HCT116 (cell line): ENCODE measurements around the gene FER. TPM values are rescaled to one million over a fixed set of nuclear protein-coding genes. Genes with fewer than 3 reads are reported as not detected.

Source experiments
- ATAC-seq: fragments of 200-7000 bp; cut with Tn5 transposase; 2 replicates; pipeline ENCODE4 v1.9.1; 2020; ENCODE audit warnings: mild to moderate bottlenecking, moderate library complexity
- BruUV-seq: library from RNA; stranded (reverse); fragments of 400-500 nt; replicated peaks from 2 replicates; lab custom pipeline; 2021; lab: Mats Ljungman, UMichigan
- CTCF ChIA-PET: fragments of 300-600 bp; sonication (Branson Sonifier 250); formaldehyde crosslinking; loops from one replicate; lab custom pipeline; 2021; ENCODE audit warnings: antibody characterized with exemption; lab: Charles Lee
- POLR2A ChIA-PET: fragments of 300-600, 350-600 bp; sonication (Branson Sonifier 250); formaldehyde crosslinking; loops from one replicate; lab custom pipeline; 2021; ENCODE audit warnings: antibody characterized with exemption; lab: Charles Lee
- RAD21 ChIA-PET, 2 experiments: fragments of 300-600 bp; sonication (Branson Sonifier 250); formaldehyde crosslinking; loops; one replicate each; lab custom pipeline; 2023; ENCODE audit warnings: low total read pairs in 2 of 2; ENCODE audit not compliant: uncharacterized antibody in 2 of 2, unreplicated experiment in 2 of 2, low non-redundant PET in 1 of 2; lab: Charles Lee
- DNase-seq: peaks from one replicate; pipeline ENCODE4 v3.0.0-alpha.2; 2010; ENCODE audit warnings: low read depth, low spot score
- H2AFZ ChIP-seq: fragments of 200-600 bp; shearing (Covaris generic), sonication (generic); 2 replicates; pipeline ENCODE4 v1.6.1; 2017; ENCODE audit warnings: low read depth, mixed run types, mixed read lengths, antibody characterized with exemption, low read length; ENCODE audit not compliant: poor library complexity, severe bottlenecking
- H3K27ac ChIP-seq: 2 replicates; pipeline ENCODE4 v1.5.1; 2012; ENCODE audit warnings: low read depth, low read length
- H3K27me3 ChIP-seq: fragments of 200-600 bp; sonication (generic); 2 replicates; pipeline ENCODE4 v1.6.1; 2016; ENCODE audit warnings: mixed run types, low read length, mixed read lengths; ENCODE audit not compliant: insufficient read depth
- H3K36me3 ChIP-seq, 2 experiments: fragments of 200-500 bp in 1 of 2; fragments of 200-600 bp in 1 of 2; sonication (Bioruptor generic) in 1 of 2; sonication (generic) in 1 of 2; 2 replicates each; pipeline versions ENCODE4 v1.5.1 to v1.6.1; 2014 to 2016; ENCODE audit warnings: low read length in 2 of 2, inconsistent platforms in 1 of 2, mixed read lengths in 1 of 2, mixed run types in 1 of 2; ENCODE audit not compliant: insufficient read depth in 2 of 2, control insufficient read depth in 1 of 2
- H3K4me1 ChIP-seq, 2 experiments: fragments of 200-600 bp in 1 of 2; sonication (generic) in 1 of 2; 2 replicates each; pipeline versions ENCODE4 v1.5.1 to v1.6.1; 2012 to 2017; ENCODE audit warnings: low read length in 2 of 2, inconsistent platforms in 1 of 2, mild to moderate bottlenecking in 1 of 2, mixed read lengths in 1 of 2, mixed run types in 1 of 2, moderate library complexity in 1 of 2; ENCODE audit not compliant: insufficient read depth in 2 of 2, control insufficient read depth in 1 of 2
- H3K4me2 ChIP-seq: fragments of 200-600 bp; sonication (generic); 2 replicates; pipeline ENCODE4 v1.6.1; 2017; ENCODE audit warnings: mixed run types, low read length, mixed read lengths
- H3K4me3 ChIP-seq, 2 experiments: fragments of 200-600 bp in 1 of 2; sonication (generic) in 1 of 2; replicated peaks in 1 of 2; 2 replicates each; pipeline ENCODE4 v1.5.1; 2011 to 2016; ENCODE audit warnings: low read length in 2 of 2, control low read depth in 1 of 2, low read depth in 1 of 2, mild to moderate bottlenecking in 1 of 2, mixed read lengths in 1 of 2, mixed run types in 1 of 2
- H3K79me2 ChIP-seq: fragments of 200-600 bp; sonication (generic); 2 replicates; pipeline ENCODE4 v1.6.1; 2017; ENCODE audit warnings: mild to moderate bottlenecking, mixed run types, low read length, moderate library complexity, mixed read lengths; ENCODE audit not compliant: insufficient read depth
- H3K9ac ChIP-seq: fragments of 200-600 bp; sonication (generic); 2 replicates; pipeline ENCODE4 v1.6.1; 2016; ENCODE audit warnings: low read length, mixed read lengths
- H3K9me2 ChIP-seq: fragments of 200-600 bp; sonication (generic), shearing (Covaris generic); 2 replicates; pipeline ENCODE4 v1.6.1; 2017; ENCODE audit warnings: mixed run types, mild to moderate bottlenecking, moderate library complexity; ENCODE audit not compliant: insufficient read depth
- H3K9me3 ChIP-seq, 2 experiments: fragments of 200-500 bp in 1 of 2; fragments of 200-600 bp in 1 of 2; sonication (Bioruptor generic) in 1 of 2; sonication (generic) in 1 of 2; 2 replicates each; pipeline ENCODE4 v1.6.1; 2014 to 2017; ENCODE audit warnings: low read length in 2 of 2, mixed read lengths in 2 of 2, inconsistent platforms in 1 of 2, low read depth in 1 of 2, mild to moderate bottlenecking in 1 of 2, mixed run types in 1 of 2, moderate library complexity in 1 of 2; ENCODE audit not compliant: control insufficient read depth in 1 of 2, insufficient read depth in 1 of 2
- H4K20me1 ChIP-seq: fragments of 200-600 bp; sonication (generic), shearing (Covaris generic); 2 replicates; pipeline ENCODE4 v1.6.1; 2017; ENCODE audit warnings: mixed run types, mild to moderate bottlenecking, moderate library complexity; ENCODE audit not compliant: insufficient read depth
- CBX3 ChIP-seq: IDR thresholded peaks from 2 replicates; pipeline ENCODE4 v1.6.1; 2012; ENCODE audit warnings: low read depth
- CEBPB ChIP-seq: IDR thresholded peaks from 2 replicates; pipeline ENCODE4 v1.6.1; 2012; ENCODE audit warnings: low read depth
- CTCF ChIP-seq, 3 experiments: fragments of 200-600 bp in 1 of 3; sonication (generic) in 1 of 3; IDR thresholded peaks in 2 of 3; conservative IDR thresholded peaks in 1 of 3; 2 replicates each; pipeline ENCODE4 v1.5.1; 2012 to 2017; ENCODE audit warnings: low read depth in 2 of 3, low read length in 2 of 3, antibody characterized with exemption in 1 of 3, borderline replicate concordance in 1 of 3, control low read depth in 1 of 3, mild to moderate bottlenecking in 1 of 3, mixed read lengths in 1 of 3, mixed run types in 1 of 3, moderate library complexity in 1 of 3; ENCODE audit not compliant: insufficient read depth in 1 of 3
- EZH2phosphoT487 ChIP-seq: fragments of 200-600 bp; IDR thresholded peaks from 2 replicates; pipeline ENCODE4 v1.6.1; 2018; ENCODE audit warnings: antibody characterized with exemption, borderline replicate concordance
- FOSL1 ChIP-seq: IDR thresholded peaks from 2 replicates; pipeline ENCODE4 v1.6.1; 2012; ENCODE audit warnings: low read depth
- MAX ChIP-seq: IDR thresholded peaks from 2 replicates; pipeline ENCODE4 v1.6.1; 2012
- RAD21 ChIP-seq: IDR thresholded peaks from 2 replicates; pipeline ENCODE4 v1.6.1; 2012; ENCODE audit warnings: low read depth, mild to moderate bottlenecking
- SRF ChIP-seq: IDR thresholded peaks from 2 replicates; pipeline ENCODE4 v1.6.1; 2012; ENCODE audit warnings: low read depth
- ZFX ChIP-seq: fragments of 450-650 bp; IDR thresholded peaks from 2 replicates; pipeline ENCODE4 v1.6.1; 2017
- intact Hi-C: fragments of 100-400 bp; cut with micrococcal nuclease; formaldehyde crosslinking; loops from 2 replicates; pipeline ENCODE4 v1.10.0; 2022
- total RNA-seq: library from RNA; stranded (reverse); gene quantifications from one replicate; pipeline ENCODE4 v1.2.1, GENCODE V29; 2021; ENCODE audit not compliant: unreplicated experiment

The FER gene
- total RNA-seq, 1 experiment from 2014 or later = 32.0 TPM

DNA sequence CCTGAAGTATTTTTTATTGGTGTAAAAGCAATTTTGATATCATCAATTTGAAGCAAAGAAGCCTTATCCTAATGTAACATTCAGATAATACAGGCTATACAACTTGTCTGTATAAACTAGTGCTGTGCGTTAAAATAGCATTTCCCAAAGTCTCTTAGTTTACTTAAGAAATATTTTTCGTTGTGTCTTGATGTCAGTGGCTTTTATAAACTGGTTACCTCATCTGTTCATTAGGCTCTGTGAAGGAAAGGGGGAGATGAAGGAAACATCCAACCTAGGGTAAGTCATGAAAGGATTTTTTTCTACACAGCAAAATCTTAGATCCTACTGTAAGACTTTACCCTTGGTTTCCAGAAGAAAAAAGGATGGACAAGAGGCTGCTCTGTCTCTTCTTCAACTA is 389.2 kb downstream of the FER start:
- H4K20me1 ChIP-seq = no peaks in the 10 kb centered on the region
- no peak for DNase-seq

More for the DNA sequence above, 389.2 kb downstream of the FER start:
- H3K27me3 ChIP-seq = no peaks in the 10 kb centered on the region
- H3K79me2 ChIP-seq = no peaks in the 10 kb centered on the region
- H3K4me3 ChIP-seq = no peak overlapping the region
- ATAC-seq = no peak
- intact Hi-C loops = no loop called here
- no peaks in the 10 kb centered on the region for H3K4me1 ChIP-seq
- no peak overlapping the region for H2AFZ ChIP-seq
- H3K9me3 ChIP-seq = no peaks in the 10 kb centered on the region
- no TSS peak for BruUV-seq
- H3K9me2 ChIP-seq = no peaks in the 10 kb centered on the region
- RAD21 ChIA-PET = no interaction called here
- H3K27ac ChIP-seq = no peak overlapping the region
- H3K36me3 ChIP-seq = no peaks in the 10 kb centered on the region
- TF ChIP-seq CBX3 (no peak), MAX (no peak), FOSL1 (no peak), ZFX (no peak), RAD21 (no peak), EZH2phosphoT487 (no peak), CEBPB (no peak), SRF (no peak), CTCF (IDR thresholded peaks at IDR 0.05 in 2 of 3, conservative IDR thresholded peaks at IDR 0.05 in 1 of 3; ENCODE audit: borderline replicate concordance in 1 of 3, insufficient read depth in 1 of 3, low read depth in 2 of 3, low read length in 2 of 3) (no peak)
- CTCF ChIA-PET = no interaction called here
- no peak overlapping the region for H3K9ac ChIP-seq
- POLR2A ChIA-PET = no interaction called here
- H3K4me2 ChIP-seq = no peak overlapping the region
